Activated naive CD4-positive, alpha-beta T cell treated with anti-CD3 and anti-CD28 coated beads, Interleukin-2, amount 50 U/mL, for 16 hours (primary cell): ENCODE data around the gene CERS1.

Experiments used
- DNase-seq: peaks from one replicate; pipeline ENCODE4 v3.0.0-alpha.2; 2020

Gene CERS1

GRCh38 chr19:18853755-18854427 lies 42.1 kb downstream of the CERS1 start:
- no peak for DNase-seq

GRCh38 chr19:18852648-18853047 lies 43.3 kb downstream of the CERS1 start:
- no peak for DNase-seq

GRCh38 chr19:18851673-18852325 lies 44.2 kb downstream of the CERS1 start:
- DNase-seq, result no peak

DNA sequence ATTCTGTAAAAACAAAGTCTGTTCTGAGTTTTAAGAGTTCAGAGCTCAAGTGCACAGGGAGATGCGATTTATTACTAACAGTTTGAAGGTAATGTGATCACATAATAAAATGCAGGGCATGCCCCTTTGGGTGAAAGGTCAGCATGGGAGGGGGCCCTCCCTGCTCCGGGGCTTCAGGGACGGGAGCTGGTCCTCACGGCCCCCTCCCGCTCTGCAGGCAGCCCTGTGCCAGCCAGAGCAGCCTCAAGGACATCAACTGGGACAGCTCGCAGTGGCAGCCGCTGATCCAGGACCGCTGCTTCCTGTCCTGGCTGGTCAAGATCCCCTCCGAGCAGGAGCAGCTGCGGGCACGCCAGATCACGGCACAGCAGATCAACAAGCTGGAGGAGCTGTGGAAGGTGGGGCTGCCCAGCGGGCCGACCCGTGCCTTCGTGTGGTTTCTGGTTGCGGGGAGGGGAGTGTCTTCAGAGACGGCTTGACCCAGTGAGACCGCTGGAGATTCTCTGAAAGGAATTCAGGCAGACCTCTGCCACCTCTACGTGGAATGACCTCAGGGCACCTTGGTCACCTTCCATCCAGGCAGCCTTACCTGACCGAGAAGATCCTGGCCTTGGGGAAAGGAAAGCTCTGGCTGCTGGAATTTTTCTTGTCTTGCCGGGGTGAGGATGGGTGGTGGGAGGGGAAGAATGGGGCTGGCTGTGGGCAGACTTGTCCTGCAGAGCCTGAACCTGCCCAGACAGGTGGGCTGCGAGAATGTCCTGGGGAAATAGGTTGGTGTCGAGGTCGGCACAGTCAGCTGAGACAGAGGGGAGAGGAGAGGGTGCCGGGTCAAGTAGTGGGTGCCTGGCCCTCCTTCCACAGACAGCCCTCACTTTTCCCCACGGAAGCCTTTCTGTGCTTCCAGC lies 45.2 kb downstream of the CERS1 start:
- no peak for DNase-seq

GRCh38 chr19:18849838-18850400 lies 46.0 kb downstream of the CERS1 start:
- DNase-seq, result no peak

- DNase-seq, result no peak
Observed at GRCh38 chr19:18848878-18849661, 46.9 kb downstream of the CERS1 start.

DNA sequence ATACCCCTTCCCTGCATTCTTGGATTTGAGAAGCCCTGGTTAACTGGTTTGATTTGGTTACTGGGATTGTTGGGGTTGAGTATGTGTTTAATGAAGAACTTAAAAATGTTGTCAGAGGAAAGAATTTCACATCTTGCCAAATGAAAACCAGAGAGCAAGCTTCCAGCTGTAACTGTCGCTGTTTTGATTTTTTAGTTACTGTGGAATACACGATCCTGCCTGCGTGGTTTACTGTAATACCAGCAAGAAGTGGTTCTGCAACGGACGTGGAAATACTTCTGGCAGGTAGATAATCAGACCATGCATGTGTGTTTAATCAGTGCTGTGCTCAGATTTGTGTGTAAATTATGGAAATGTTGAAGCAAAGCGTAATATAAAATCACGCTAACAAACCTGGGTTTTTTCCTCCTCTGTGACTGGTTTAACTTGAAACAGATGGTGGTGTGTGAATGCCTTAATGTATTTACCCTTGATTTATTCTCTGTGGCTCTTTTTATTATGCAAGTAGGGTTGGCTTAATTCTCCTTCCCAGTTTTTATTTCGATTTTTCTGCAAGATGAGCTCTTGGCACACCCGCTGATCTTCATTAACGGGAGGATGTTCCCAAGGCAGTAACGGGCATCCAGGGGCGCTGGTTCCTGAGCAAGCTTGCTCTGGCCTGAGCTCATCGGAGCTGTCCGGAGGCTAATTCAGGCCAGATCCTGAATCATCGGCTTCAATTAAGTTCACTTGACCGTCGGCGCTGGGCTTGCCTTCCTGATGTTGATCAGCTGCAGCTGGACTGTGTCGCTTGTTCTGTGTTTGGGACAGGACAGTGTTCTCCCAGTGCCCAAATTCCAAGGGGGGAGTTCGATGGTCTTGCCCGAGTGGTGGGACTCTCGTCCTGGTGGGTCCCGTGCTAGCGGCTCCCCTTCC lies 48.2 kb downstream of the CERS1 start:
- DNase-seq, result no peak

DNA sequence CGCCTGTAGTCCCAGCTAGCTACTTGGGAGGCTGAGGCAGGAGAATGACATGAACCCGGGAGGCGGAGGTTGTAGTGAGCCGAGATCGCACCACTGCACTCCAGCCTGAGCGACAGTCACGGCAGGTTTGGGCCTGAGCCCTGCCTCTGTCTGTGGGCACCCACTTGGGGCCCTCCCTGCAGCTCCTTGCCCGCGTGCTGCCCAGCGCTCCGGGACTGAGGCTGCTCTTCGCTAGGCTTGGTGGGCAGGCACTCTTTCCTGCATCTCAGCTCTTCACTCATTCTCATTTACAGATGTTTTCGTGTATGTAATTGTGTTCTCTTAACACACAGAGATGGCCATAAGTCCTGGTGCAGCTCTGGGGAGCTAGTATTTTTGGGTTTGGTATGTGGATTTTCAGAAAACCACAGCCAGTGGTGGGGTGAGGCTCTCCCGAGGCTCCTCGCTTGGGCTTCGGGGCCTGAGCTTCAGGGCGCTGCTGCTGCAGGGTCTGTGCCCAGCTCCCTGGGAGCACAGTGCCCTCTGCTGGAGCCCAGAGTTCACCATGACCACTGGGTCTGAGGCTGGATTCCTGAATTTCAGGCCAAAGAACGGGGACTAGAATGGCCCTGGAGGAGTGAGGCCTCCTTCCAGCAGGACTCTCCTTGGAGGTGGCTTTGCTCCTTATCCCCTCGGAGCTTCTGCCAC lies 49.0 kb downstream of the CERS1 start:
- peak; percentile 70 for DNase-seq

GRCh38 chr19:18845961-18846360 lies 50.0 kb downstream of the CERS1 start:
- no peak for DNase-seq

GRCh38 chr19:18844806-18845329 lies 51.1 kb downstream of the CERS1 start:
- DNase-seq, result no peak

- no peak for DNase-seq
Observed at GRCh38 chr19:18843960-18844359, 52.0 kb downstream of the CERS1 start.

DNA sequence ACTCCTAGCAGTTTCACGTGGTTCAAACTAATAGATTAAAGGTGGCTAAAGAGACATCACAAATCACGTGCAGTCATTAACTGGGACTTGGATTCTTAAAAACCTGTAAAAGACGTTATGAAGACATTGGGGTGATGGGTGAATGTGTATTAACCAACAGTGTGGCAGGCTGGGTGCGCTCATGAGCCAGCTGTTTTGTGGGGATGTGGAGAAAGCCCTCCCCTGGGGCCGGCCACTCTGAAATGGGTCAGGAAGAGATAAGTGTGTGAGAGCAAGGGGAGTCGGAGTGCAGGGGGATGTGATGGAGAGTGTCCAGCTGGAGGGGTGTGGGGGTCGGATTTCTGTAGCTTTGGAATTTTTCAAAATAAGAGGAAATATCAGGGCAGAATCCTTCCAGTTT lies 53.8 kb downstream of the CERS1 start:
- no peak for DNase-seq

DNA sequence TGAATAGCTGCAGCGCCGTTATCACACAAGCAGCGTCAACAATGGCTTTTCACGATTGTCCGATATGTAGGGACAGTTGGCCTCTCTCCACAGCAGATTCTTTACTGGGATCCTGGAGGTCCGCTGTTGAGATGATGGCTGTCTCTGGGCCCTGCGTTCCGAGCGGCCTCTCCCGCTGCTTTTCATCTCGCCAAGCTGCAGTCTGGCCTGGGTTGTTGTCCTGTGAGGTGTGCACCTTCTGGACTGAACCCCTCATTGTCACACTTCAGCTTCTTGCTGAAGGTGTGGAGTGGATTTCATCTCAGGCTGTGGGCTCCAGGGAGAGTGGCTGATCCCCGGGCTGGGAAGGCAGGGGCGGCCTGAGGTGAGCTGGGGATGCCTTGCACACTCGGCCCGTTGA lies 54.6 kb downstream of the CERS1 start:
- DNase-seq, result no peak

- DNase-seq, result no peak
Observed at GRCh38 chr19:18840288-18841267, 55.4 kb downstream of the CERS1 start.

- no peak for DNase-seq
Observed at GRCh38 chr19:18839465-18840287, 56.3 kb downstream of the CERS1 start.

DNA sequence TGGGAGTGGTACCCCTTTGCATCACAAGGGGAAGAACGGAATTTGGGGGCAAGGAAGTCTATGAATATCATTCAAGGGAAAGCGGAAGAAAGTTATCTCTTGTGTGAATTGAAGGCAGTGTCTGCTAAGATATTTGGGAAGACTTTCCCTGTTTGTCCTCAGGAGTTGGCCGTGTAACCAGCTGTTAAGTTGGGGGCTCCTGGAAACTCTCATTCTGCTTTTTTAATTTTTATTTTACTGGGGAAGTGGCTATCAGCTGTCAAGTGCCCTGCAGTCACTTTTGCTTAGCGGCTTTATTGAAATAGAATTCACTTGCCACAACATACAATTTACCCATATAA lies 61.3 kb downstream of the CERS1 start:
- DNase-seq, result no peak

DNA sequence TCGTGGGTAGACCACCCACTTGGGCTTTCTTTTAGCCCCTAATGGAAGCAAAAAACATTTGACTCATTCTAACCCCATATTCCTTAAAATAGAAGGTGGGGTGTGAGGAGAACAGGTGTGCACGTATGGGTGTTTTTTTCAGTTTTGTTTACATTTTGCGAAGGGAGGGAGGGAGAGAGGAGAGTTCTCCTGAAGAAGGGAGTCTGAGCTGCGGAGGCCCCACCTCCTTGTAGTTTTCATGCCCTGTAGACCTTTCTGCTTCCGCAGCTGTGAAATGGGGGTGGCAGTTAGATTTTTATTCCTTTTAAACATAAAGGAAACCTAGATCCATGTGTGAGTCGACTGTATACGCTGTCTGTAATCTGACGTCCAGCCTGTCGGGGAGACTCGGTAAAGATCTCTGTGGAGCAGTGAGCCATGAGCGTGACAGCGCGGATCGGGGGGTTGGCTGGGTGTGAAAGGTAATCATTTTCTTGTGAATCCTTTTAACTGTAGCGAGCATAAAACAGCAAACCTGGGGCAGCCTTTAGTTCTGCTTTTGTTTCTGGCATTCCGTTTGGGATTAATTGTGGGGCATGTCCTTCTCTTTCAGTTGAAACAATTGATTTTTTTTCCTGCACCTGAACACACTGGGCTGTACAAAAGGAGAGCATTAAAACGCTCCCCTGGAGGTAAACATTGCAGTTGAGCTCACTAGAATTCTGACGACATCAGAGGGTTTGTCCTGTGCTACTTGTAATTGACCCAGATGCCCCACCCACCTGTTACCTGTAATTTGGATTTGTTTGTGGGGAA lies 61.9 kb downstream of the CERS1 start:
- DNase-seq, result no peak

DNA sequence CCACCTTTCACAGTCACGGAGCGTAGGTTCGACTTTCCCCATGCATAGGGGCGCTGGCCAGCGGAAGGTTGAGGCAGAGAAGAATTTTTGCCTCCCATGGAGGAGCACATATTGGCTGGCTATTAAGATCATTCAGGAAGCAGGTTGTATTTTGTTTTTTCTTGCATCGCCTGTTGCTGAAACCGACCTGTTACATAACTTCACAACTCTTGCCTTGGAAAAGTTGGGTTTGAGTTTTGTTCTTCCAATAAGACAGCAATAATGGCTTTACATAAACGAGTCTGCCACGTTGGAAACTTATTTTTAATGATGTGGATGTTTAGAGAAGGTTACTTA lies 62.8 kb downstream of the CERS1 start:
- no peak for DNase-seq
